C4-2B (cell line): Measurements from ENCODE around the gene PDE4B.

Source experiments
- CTCF ChIP-seq: fragments of 450-650 bp; conservative IDR thresholded peaks from 2 replicates; pipeline ENCODE4 v1.5.1; 2017; ENCODE audit warnings: mild to moderate bottlenecking
- ZFX ChIP-seq: fragments of 450-650 bp; IDR thresholded peaks from 2 replicates; pipeline ENCODE4 v1.6.1; 2017

- TF ChIP-seq CTCF: no peak
- TF ChIP-seq ZFX: no peak
Observed at GRCh38 chr1:66359815-66360214, 567.1 kb downstream of the PDE4B start.
